Measurements from ENCODE around the gene ARID4B.

DNA sequence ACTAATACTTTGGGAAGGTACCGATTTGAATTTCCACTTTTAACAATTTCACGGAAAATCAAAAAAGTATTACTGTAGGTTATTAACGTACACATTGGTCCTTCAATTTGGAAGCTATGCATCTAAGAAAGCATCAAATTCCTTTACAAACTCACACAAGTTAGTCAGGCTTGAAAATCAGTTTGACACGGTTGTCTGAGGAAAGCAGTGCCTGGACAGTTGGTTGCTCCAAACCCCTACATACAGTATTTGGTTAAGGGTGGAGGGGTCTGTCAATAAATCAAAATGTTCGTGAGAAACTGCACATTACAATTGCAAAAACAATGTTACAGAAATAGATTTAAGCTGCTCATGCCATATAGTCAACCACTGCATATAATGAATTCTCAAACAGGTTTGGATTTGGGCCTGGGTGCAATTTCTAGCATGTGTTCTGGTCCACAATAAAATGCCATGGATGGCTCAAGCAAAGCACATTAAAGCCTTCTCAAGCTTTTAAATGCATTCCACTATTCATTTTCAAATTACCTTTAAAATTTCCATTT, 147.0 kb downstream of the ARID4B start:
- TF ChIP-seq, protein P1, sequence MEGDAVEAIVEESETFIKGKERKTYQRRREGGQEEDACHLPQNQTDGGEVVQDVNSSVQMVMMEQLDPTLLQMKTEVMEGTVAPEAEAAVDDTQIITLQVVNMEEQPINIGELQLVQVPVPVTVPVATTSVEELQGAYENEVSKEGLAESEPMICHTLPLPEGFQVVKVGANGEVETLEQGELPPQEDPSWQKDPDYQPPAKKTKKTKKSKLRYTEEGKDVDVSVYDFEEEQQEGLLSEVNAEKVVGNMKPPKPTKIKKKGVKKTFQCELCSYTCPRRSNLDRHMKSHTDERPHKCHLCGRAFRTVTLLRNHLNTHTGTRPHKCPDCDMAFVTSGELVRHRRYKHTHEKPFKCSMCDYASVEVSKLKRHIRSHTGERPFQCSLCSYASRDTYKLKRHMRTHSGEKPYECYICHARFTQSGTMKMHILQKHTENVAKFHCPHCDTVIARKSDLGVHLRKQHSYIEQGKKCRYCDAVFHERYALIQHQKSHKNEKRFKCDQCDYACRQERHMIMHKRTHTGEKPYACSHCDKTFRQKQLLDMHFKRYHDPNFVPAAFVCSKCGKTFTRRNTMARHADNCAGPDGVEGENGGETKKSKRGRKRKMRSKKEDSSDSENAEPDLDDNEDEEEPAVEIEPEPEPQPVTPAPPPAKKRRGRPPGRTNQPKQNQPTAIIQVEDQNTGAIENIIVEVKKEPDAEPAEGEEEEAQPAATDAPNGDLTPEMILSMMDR (IDR thresholded peaks at IDR 0.05; ENCODE audit: borderline replicate concordance, extremely low read depth, low read length, poor library complexity, severe bottlenecking) = no peak
- no peak for TF ChIP-seq EZH2 (IDR thresholded peaks at IDR 0.05; ENCODE audit: borderline replicate concordance, low read depth, low read length, severe bottlenecking)

All from DND-41 (cell line).